Breast epithelium (tissue), 4 donors: ENCODE measurements around the gene FAM217B. TPM values are rescaled to one million over a fixed set of nuclear protein-coding genes. Genes with fewer than 3 reads are reported as not detected.

Experiments used
- DNase-seq, 2 donors: peaks; one replicate each; pipeline ENCODE4 v3.0.0-alpha.2; 2019; ENCODE audit warnings: low spot score in 2 of 2
- H3K27ac ChIP-seq, 2 donors: fragments of 200-600 bp; sonication (generic) in 1 of 2; one replicate each; pipeline ENCODE4 v1.5.1; 2016 to 2019; ENCODE audit warnings: mild to moderate bottlenecking in 1 of 2
- H3K27me3 ChIP-seq, 2 donors: fragments of 200-600 bp; sonication (generic) in 1 of 2; one replicate each; pipeline versions ENCODE4 v1.5.1 to v1.6.0; 2017 to 2019; ENCODE audit warnings: control low read depth in 1 of 2, mild to moderate bottlenecking in 1 of 2
- H3K36me3 ChIP-seq: fragments of 200-600 bp; one replicate; pipeline ENCODE4 v1.5.1; 2019
- H3K4me1 ChIP-seq, 2 donors: fragments of 200-600 bp; sonication (generic); one replicate each; pipeline ENCODE4 v1.5.1; 2016 to 2019; ENCODE audit warnings: control low read depth in 1 of 2
- H3K4me3 ChIP-seq, 3 donors: fragments of 200-600 bp; sonication (generic); 1 replicate in 2 of 3; 2 replicates in 1 of 3; pipeline ENCODE4 v1.5.1; 2016 to 2019; ENCODE audit warnings: mild to moderate bottlenecking in 3 of 3, moderate library complexity in 2 of 3
- H3K9me3 ChIP-seq, 2 donors: fragments of 200-600 bp; sonication (generic) in 1 of 2; one replicate each; pipeline ENCODE4 v1.5.1; 2016 to 2019; ENCODE audit warnings: control low read depth in 1 of 2
- POLR2A ChIP-seq: fragments of 450-650 bp; IDR thresholded peaks from one replicate; pipeline ENCODE4 v1.6.1; 2016; ENCODE audit warnings: antibody characterized with exemption, mild to moderate bottlenecking, moderate library complexity
- POLR2AphosphoS5 ChIP-seq, 3 donors: sonication (generic); formaldehyde crosslinking; IDR thresholded peaks; one replicate each; pipeline ENCODE4 v1.6.1; 2017; ENCODE audit warnings: antibody characterized with exemption in 3 of 3
- intact Hi-C: fragments of 100-400 bp; cut with DNase I; formaldehyde crosslinking; loops from one replicate; pipeline ENCODE4 v1.15.1; 2023; ENCODE audit warnings: low total_unique reads
- total RNA-seq, 3 donors: library from RNA; depleted of rRNA; stranded (reverse); fragments of >200 nt; gene quantifications; one replicate each; pipeline ENCODE4 v1.1.0, GENCODE V29; 2016
- TF ChIP-seq, protein P1 (sequence below), 3 donors: fragments of 450-650 bp; IDR thresholded peaks; one replicate each; pipeline ENCODE4 v1.5.1; 2016 to 2017; ENCODE audit warnings: antibody characterized with exemption in 3 of 3, mild to moderate bottlenecking in 3 of 3, moderate library complexity in 3 of 3

Gene FAM217B
- total RNA-seq, 3 donors from 2014 or later: 9.2 to 15.2 (median 13.4) TPM

- no peak for DNase-seq
- Histone ChIP-seq H3K36me3 (no peaks in the 10 kb centered on the region), H3K9me3 (no peaks in the 10 kb centered on the region), H3K4me1 (peaks cover 8 to 14% of the 10 kb centered on the region in 2 donors), H3K4me3 (no peak overlapping the region), H3K27ac (peak overlapping the region in 1 of 2 donors; percentile 40), H3K27me3 (no peaks in the 10 kb centered on the region)
- TF ChIP-seq POLR2A: no peak
- no peak for TF ChIP-seq POLR2AphosphoS5 (IDR thresholded peaks at IDR 0.05)
- TF ChIP-seq, protein P1, sequence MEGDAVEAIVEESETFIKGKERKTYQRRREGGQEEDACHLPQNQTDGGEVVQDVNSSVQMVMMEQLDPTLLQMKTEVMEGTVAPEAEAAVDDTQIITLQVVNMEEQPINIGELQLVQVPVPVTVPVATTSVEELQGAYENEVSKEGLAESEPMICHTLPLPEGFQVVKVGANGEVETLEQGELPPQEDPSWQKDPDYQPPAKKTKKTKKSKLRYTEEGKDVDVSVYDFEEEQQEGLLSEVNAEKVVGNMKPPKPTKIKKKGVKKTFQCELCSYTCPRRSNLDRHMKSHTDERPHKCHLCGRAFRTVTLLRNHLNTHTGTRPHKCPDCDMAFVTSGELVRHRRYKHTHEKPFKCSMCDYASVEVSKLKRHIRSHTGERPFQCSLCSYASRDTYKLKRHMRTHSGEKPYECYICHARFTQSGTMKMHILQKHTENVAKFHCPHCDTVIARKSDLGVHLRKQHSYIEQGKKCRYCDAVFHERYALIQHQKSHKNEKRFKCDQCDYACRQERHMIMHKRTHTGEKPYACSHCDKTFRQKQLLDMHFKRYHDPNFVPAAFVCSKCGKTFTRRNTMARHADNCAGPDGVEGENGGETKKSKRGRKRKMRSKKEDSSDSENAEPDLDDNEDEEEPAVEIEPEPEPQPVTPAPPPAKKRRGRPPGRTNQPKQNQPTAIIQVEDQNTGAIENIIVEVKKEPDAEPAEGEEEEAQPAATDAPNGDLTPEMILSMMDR (IDR thresholded peaks at IDR 0.05): no peak
- intact Hi-C loops: no loop called here
Measured at GRCh38 chr20:59937150-59937549, 3.0 kb upstream of the FAM217B start.

- Histone ChIP-seq H3K4me3 (peak overlapping the region in 1 of 3 donors; percentile 89), H3K4me1 (peaks cover 8 to 14% of the 10 kb centered on the region in 2 donors), H3K9me3 (no peaks in the 10 kb centered on the region), H3K27ac (peak overlapping the region; percentile 48 to 98), H3K27me3 (no peaks in the 10 kb centered on the region), H3K36me3 (no peaks in the 10 kb centered on the region)
- TF ChIP-seq POLR2AphosphoS5 (IDR thresholded peaks at IDR 0.05): no peak
- TF ChIP-seq, protein P1 (IDR thresholded peaks at IDR 0.05): no peak
- no peak for TF ChIP-seq POLR2A
- DNase-seq: no peak
- intact Hi-C loops: no loop called here
Measured at GRCh38 chr20:59938221-59938620, 2.0 kb upstream of the FAM217B start.

- Histone ChIP-seq H3K9me3 (no peaks in the 10 kb centered on the region), H3K27me3 (no peaks in the 10 kb centered on the region), H3K4me1 (peaks cover 8 to 14% of the 10 kb centered on the region in 2 donors), H3K36me3 (no peaks in the 10 kb centered on the region), H3K27ac (peak overlapping the region; percentile 48 to 98), H3K4me3 (peak overlapping the region in 2 of 3 donors; percentile 79 to 89)
- intact Hi-C loops: no loop called here
- TF ChIP-seq, protein P1 (IDR thresholded peaks at IDR 0.05): no peak
- TF ChIP-seq POLR2AphosphoS5 (IDR thresholded peaks at IDR 0.05): no peak
- no peak for TF ChIP-seq POLR2A
- peak in 1 of 2 donors; percentile 57 for DNase-seq
Measured at GRCh38 chr20:59938696-59939051, 1.5 kb upstream of the FAM217B start.

DNA sequence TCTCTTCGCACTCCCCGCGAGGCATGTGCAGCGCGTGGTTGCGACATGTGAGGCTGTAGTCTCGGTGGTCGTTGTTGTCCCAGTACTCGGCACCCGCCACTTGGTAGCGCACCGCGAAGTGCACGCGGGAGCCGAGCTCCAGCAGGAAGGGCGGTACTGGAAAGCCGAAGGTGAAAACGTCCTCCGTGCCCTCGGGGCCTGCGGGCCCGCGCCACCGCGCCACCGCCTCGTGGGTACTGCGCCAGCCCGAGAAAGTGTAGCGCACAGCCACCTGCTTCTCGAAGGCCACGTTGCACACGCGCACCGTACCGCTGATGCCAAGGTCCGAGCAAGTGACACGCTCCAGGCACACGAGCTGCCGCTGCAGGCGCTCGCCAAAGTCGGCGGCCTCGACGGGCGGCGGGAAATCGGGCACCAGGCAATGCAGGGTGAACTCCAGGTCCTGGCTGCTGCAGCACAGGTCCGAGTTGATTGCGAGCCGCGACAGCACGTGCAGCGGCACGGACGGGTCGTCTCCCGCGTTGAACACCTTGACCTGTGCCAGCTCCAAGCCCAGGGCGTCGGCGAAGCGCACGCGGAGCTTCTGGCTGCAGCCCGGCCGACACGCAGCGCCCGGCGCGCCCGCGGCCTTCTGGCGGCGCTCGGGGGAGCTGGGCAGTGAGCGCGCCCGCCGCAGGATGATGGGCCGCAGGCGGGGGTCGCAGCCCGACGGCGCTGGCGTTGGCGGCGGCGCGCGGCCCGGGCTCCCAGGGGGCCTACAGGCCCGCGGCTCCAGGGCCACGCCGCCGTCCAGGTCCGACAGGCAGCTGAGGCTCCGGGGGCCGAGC, 924 bp upstream of the FAM217B start:
- Histone ChIP-seq H3K27me3 (no peaks in the 10 kb centered on the region), H3K27ac (peak overlapping the region; percentile 95 to 98), H3K4me3 (peak overlapping the region; percentile 59 to 89 (median 79)), H3K36me3 (no peaks in the 10 kb centered on the region), H3K4me1 (peaks cover 8 to 14% of the 10 kb centered on the region in 2 donors), H3K9me3 (no peaks in the 10 kb centered on the region)
- no peak for DNase-seq
- TF ChIP-seq POLR2A: no peak
- TF ChIP-seq POLR2AphosphoS5 (IDR thresholded peaks at IDR 0.05): no peak
- TF ChIP-seq, protein P1 (IDR thresholded peaks at IDR 0.05): no peak
- intact Hi-C loops: no loop called here

DNA sequence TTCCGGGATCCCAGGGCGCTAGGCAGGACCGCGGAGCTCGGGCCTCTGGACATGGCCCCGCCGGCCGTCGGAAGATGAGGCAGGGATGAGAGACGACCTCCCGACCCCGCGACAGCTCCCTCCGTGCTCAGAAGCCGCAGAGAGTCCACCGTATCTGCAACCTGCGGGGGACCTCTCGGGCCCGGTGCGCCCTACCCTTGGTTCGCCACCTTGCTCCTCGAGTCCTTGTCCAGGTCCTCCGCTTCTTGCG, 385 bp upstream of the FAM217B start:
- Histone ChIP-seq H3K36me3 (no peaks in the 10 kb centered on the region), H3K9me3 (no peaks in the 10 kb centered on the region), H3K4me1 (peaks cover 8 to 14% of the 10 kb centered on the region in 2 donors), H3K27ac (peak overlapping the region; percentile 95 to 98), H3K4me3 (peak overlapping the region; percentile 59 to 89 (median 79)), H3K27me3 (no peaks in the 10 kb centered on the region)
- intact Hi-C loops: no loop called here
- no peak for DNase-seq
- no peak for TF ChIP-seq POLR2A
- TF ChIP-seq POLR2AphosphoS5 (IDR thresholded peaks at IDR 0.05): no peak
- TF ChIP-seq, protein P1 (IDR thresholded peaks at IDR 0.05): no peak
